Activated T-cell treated with anti-CD3 and anti-CD28 coated beads, Interleukin-2, amount 50 U/mL, for 1 hour (primary cell): ENCODE data around the gene HGF.
"Not testable (repeated sequence)": the region's sequence is repeated elsewhere in the genome, so short reads cannot be mapped to it uniquely, and the experiment has no call there.

Experiments used
- DNase-seq: peaks from one replicate; pipeline ENCODE4 v3.0.0-alpha.2; 2020

Gene HGF

DNA sequence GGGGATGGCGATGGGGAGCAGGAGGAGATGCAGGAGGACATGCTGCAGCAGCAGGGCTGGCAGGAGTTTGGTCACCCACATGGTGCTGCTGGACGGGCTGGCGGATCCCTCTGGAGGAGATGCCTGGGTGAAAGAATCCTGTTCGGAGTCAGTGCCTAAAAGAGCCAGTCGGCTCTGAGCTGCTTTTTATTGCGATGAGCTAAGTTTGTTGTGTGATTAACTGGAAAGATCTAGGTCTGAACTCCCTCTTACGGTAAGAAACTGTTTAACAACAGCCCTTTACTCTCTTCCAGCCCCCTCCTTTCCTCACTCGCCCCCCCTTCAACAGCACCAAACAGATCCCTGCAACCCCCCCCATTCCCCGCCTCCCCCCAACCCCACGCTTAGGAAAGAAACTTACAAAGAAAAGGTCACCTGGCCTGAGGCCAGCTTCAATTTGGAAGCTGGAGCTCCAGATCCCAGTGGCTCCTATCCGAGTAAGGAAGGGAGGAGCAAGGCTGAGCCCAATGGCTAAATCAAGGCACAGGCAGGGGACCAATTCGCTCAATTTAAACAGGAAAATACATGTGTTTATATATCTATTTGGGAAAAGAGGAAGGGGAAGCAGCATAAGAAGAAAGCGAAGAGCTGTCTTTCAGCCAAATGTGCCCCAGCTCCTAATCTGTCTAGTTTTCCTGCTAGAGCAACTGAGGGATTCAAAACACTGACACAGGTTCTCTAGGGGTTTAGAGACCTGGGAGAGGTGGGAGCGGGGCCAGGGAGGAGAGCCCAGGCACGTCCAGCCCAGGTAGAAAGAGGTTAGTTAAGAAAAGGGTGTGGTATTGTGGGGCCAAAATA, at the start of gene HGF:
Gene HGF (minus strand): TSS at position 157 of the 837 bp plus-strand sequence. CDS start 76 bp downstream, at position 81.
- DNase-seq: no peak

GRCh38 chr7:81816312-81816711, 46.5 kb upstream of the HGF start:
- no peak for DNase-seq

DNA sequence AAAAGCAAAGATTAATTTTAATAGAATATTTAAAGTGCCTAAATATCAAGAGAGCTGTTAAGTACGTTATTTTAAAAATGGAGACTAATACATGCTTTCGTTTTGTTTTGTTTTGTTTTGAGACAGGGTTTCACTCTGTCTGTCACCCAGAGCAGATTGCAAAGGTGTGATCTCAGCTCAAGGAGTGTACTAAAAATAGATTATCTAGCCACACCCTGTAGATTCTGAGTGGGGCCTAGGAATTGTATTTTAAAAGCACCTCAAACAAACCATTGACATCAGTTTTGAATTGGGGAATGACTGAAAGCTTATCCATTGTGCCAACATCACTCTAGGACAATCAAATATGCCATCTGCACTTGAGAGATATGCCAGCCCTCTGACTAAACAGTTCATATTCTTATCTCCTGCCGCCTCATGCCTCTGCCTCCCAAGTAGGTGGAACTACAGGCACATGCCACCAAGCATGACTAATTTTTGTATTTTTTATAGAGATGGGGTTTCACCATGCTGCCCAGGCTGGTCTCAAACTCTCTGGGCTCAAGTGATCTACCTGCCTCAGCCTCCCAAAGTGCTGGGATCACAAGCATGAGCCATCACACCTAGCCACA, 43.1 kb upstream of the HGF start:
- not testable (repeated sequence) for DNase-seq

GRCh38 chr7:81811956-81812865, 42.4 kb upstream of the HGF start:
- no peak for DNase-seq

GRCh38 chr7:81810476-81811155, 40.8 kb upstream of the HGF start:
- DNase-seq: no peak

GRCh38 chr7:81808310-81808709, 38.5 kb upstream of the HGF start:
- not testable (repeated sequence) for DNase-seq

GRCh38 chr7:81803267-81803666, 33.4 kb upstream of the HGF start:
- DNase-seq: no peak

- no peak for DNase-seq
Observed at GRCh38 chr7:81802251-81802650, 32.4 kb upstream of the HGF start.

GRCh38 chr7:81801532-81801931, 31.7 kb upstream of the HGF start:
- no peak for DNase-seq

- no peak for DNase-seq
Observed at GRCh38 chr7:81791568-81792518, 22.0 kb upstream of the HGF start.

DNA sequence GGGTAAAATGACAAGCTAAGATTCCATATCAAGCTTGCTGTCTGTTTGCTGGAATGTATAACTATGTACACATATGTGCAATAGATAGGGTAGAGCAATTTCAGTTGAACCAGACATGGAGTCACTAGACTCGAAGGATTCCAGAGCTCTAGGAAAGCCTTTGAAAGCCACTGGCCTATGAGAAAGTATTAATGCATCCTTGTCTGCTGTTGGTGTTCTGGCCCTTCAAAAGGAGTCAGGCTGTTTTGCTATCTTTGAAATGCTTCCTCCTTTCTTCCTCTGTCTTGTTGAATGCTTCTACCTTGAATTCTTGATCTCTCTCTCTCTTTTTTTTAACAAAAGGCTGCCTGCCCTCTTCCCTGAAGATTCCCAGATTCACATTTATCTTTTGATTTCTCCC, 20.8 kb upstream of the HGF start:
- no peak for DNase-seq

DNA sequence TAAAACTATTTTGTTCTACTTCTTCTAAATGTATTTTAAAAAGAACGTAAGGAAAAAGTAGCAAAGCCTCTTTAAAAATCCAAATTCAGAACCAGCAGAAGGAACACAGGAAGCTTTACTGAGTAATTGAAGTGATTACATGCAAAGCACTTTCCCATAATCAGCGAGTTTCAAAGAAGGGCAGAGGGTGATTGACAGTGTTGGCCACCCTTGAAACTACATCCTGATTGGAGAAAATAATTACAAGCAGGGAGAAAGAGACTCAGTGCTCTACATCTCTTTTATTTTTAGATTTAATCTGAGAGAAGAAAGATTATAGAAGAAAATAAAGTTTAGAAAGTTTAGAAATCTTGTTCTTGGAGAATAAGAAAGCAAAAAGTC, 20.3 kb upstream of the HGF start:
- no peak for DNase-seq

DNA sequence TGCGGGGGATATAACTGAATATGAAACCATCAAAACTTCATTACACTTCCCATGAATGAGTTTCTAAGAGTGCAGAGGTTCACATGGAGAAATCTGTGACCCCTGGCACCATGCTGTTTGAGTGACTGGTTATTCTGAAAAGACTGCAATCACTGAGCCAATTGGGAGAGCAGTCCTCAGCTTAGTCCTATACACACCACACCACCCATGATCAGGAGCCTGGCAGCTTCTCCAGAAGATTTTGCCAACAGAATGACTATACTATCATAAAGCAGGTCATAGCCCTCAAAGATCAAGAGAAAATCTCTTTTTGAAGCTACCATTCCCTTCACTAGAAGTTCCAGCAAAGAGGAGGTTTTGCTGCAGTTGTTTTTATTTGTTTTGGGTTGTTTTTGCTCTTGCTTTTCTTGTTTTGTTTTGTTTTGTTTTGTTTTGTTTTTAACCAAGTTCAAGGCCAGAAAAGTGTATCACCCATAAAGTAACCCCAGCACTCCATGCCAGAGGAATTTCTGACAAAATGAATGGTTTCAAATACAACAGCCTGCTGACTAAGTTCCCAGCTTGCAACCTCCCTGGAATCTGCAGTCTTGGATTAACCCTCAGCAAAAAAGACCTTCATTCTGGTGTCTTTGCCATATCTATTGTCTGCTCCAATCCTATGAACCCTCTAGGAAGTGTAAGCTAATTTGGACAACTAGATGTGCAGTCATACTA, 19.7 kb upstream of the HGF start:
- DNase-seq: no peak

DNA sequence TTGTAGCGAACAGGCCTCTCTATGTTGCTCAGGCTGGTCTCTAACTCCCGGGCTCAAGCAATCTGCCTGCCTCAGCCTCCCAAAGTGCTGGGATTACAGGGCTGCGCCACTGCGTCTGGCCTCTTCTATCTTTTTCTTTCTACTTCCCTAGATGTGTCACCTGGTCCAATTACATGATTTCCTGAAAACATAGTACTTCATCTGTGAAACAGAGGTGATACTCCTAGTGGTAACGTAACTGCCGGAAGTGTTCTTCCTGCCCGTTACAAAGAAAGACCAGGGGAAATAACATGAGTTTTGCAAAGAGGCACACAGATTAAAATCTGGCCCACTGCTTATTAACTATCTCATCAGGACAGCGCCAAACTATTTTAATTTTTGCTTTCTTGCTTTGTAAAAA, 18.4 kb upstream of the HGF start:
- DNase-seq: no peak

- DNase-seq: no peak
Observed at GRCh38 chr7:81783818-81784217, 14.0 kb upstream of the HGF start.

GRCh38 chr7:81780914-81781693, 11.3 kb upstream of the HGF start:
- no peak for DNase-seq

GRCh38 chr7:81779706-81780105, 9.9 kb upstream of the HGF start:
- no peak for DNase-seq

- DNase-seq: no peak
Observed at GRCh38 chr7:81777697-81778096, 7.8 kb upstream of the HGF start.

GRCh38 chr7:81776948-81777630, 7.2 kb upstream of the HGF start:
- DNase-seq: no peak

DNA sequence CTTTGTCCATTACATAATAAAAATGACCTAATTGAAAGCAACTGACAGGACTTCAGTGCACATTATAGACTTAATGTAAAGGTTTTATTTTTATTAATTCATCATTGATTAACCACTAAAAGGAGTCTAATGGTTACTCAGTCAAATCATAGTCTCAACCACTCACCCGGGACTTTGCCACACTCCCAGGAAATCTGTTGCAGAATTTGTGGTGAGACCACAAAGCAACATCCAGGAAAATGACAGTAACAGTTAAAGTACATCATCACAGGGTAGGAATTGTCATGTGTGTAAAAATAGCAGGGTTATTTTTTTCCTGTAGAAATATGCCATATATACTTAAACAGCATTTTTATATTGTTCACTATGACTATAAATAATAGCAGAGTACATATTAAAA, 6.3 kb upstream of the HGF start:
- DNase-seq: no peak
